ENCODE measurements around the gene GLDN.
A peak's percentile ranks its signal among the peaks of the same experiment; 100 is the strongest.

GRCh38 chr15:51380999-51381806 is 39.7 kb downstream of the GLDN start:
- TF ChIP-seq POLR2AphosphoS5 (IDR thresholded peaks at IDR 0.05; ENCODE audit: low read depth, low read length), result no peak
- TF ChIP-seq CTCF (IDR thresholded peaks at IDR 0.05), result peak; percentile 91
- no peak for TF ChIP-seq REST (IDR thresholded peaks at IDR 0.05; ENCODE audit: insufficient read depth in 1 of 2, low read depth in 2 of 2, low read length in 1 of 2)
- TF ChIP-seq TCF7L2 (IDR thresholded peaks at IDR 0.05; ENCODE audit: low read depth, low read length), result no peak
